ENCODE data around the gene MYO1E.

- no peak for TF ChIP-seq CTCF (IDR thresholded peaks at IDR 0.05)
- no peak for TF ChIP-seq POLR2A (IDR thresholded peaks at IDR 0.05)
Measured at GRCh38 chr15:59355730-59356129, 16.9 kb downstream of the MYO1E start.
